ENCODE data around the gene CARNS1.

- TF ChIP-seq CTCF (IDR thresholded peaks at IDR 0.05) (no peak), POLR2A (IDR thresholded peaks at IDR 0.05) (no peak), POLR2AphosphoS5 (IDR thresholded peaks at IDR 0.05) (no peak)
These were observed 20.4 kb downstream of the CARNS1 start for GRCh38 chr11:67435727-67436458.

All from breast epithelium (tissue), 3 donors.